NCI-H1694 (cell line): ENCODE data around the gene ZBED1.
"Not testable (repeated sequence)": the region's sequence is repeated elsewhere in the genome, so short reads cannot be mapped to it uniquely, and the experiment has no call there.

ENCODE experiments used
- DNase-seq: peaks from one replicate; lab custom pipeline; 2025; lab: John Stamatoyannopoulos, UW

Gene ZBED1

GRCh38 chrX:2500803-2501558 lies at the start of gene ZBED1, which contains the start of gene DHRSX:
Gene ZBED1 (minus strand): TSS chrX:2500976. CDS start chrX:2490719, 10,257 bp downstream.
Gene DHRSX (minus strand): TSS chrX:2500976. CDS start chrX:2500925, 51 bp downstream.
- DNase-seq = no peak

- no peak for DNase-seq
These were observed 49.1 kb upstream of the ZBED1 start for GRCh38 chrX:2549876-2550275.

DNA sequence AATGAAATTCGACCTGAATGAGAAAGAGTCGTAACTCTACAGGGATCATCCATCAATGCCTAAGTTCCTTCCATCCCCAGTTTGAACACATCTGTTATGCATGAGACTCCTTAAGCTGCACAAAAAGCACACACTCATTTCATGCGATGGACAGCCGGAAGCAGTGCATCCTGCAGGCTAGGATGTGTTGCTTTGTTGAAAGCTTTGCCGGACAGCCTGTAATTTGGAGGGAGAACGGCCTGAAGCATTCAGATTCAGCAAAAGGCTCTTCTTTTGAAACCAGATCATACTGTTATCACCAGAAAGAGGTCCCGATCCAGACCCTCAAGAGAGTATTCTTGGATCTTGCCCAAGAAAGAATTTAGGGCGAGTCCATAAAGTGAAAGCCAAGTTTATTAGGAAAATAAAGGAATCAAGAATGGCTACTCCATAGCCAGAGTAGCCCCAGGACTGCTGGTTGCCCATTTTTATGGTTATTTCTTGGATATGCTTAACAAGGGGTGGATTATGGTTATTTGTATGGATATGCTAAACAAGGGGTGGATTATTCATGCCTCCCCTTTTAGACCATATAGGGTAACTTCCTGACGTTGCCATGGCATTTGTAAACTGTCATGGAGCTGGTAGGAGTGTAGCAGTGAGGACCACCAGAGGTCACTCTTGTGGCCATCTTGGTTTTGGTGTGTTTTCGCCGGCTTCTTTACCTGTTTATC lies 48.1 kb upstream of the ZBED1 start:
- DNase-seq = no peak

GRCh38 chrX:2547736-2548135 lies 47.0 kb upstream of the ZBED1 start:
- no peak for DNase-seq

- no peak for DNase-seq
These were observed 45.7 kb upstream of the ZBED1 start for GRCh38 chrX:2546496-2546895.

DNA sequence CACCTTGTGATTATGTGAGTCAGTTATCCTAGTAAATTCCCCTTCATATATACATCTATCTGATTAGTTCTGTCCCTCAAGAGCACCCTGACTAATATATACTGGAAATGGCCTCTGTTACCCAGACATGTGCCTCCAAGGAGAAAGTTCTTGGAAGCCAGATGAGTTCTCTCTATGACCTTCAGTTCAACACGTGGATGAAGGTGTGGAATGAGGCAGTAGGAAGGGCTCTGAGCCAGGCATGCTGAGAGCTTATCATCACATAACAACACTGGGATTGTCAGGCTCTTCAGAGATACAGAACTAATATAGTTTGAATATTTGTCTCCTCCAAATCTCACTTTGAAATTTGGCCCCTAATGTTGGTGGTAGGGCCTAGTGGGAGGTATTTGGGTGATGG lies 44.4 kb upstream of the ZBED1 start:
- no peak for DNase-seq

- no peak for DNase-seq
These were observed 42.2 kb upstream of the ZBED1 start for GRCh38 chrX:2542826-2543521.

GRCh38 chrX:2541603-2542002 lies 40.8 kb upstream of the ZBED1 start:
- no peak for DNase-seq

DNA sequence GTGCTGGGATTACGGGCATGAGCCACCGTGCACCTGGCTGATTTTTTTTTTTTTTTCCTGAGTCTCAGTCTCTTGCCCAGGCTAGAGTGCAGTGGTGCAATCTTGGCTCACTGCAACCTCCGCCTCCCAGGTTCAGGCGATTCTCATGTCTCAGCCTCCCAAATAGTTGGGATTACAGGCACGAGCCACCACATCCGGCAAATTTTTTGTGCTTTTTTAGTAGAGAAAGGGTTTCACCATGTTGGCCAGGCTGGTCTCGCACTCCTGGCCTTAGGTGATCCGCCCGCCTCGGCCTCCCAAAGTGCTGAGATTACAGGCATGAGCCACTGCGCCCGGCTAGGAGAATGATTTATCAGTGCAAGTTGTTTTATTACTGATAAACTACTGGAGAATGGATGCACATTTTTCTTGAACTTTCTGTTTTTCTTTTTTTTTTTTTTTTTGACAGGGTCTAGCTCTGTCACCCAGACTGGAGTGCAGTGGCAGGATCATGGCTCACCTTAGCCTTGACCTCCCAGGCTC lies 39.7 kb upstream of the ZBED1 start:
- DNase-seq = no peak

- DNase-seq = no peak
These were observed 38.8 kb upstream of the ZBED1 start for GRCh38 chrX:2539586-2539985.

DNA sequence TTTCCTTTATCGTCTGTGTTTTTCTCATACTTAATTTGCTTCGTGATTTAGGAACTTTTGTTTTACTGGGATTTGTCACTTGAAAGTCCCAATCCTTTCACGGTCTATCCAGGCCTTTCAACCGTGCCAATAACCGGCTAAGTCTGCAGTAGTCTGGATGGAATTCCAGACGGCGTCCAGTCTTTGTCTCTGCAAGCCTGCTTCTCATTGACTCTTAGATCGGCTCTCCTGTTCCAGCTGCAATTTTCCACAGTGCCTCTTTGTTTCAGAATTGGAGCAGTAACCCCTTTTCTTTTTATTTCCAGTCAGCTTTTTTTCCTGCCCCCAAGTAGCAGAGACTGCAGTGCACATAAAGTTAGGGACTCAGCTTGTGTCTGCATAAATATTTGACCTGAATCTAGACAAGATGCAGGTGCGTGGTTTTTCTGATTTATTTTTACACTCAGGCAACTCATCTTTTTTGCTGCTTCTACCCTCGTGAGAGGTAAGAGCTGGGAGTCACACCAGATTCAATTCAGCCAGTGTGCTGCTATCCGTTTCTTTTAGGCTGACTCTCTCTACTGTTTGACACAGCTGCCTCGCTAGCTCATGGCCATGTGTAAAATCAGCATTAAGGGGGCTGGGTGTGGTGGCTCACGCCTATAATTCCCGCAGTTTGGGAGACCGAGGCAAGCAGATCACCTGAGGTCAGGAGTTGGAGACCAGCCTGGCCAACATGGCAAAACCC lies 37.4 kb upstream of the ZBED1 start:
- DNase-seq = no peak

- no peak for DNase-seq
These were observed 36.2 kb upstream of the ZBED1 start for GRCh38 chrX:2536974-2537373.

DNA sequence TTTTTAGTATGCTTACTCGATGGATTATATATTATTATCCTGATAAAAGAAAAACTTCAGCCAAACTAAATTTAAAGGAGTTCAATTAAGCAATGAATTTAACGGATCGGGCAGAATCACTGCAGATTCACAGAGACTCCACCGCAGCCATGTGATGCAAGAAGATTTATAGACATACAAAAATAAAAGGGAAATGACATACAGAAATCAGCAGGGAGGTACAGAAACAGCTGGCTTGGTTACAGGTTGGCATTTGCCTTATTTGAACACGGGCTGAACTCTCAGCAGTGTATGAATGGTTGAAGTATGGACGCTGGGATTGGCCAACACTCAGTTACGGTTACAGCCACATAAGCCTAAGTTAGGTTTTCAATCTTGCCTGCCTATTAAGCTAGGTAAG lies 35.4 kb upstream of the ZBED1 start:
- no peak for DNase-seq

DNA sequence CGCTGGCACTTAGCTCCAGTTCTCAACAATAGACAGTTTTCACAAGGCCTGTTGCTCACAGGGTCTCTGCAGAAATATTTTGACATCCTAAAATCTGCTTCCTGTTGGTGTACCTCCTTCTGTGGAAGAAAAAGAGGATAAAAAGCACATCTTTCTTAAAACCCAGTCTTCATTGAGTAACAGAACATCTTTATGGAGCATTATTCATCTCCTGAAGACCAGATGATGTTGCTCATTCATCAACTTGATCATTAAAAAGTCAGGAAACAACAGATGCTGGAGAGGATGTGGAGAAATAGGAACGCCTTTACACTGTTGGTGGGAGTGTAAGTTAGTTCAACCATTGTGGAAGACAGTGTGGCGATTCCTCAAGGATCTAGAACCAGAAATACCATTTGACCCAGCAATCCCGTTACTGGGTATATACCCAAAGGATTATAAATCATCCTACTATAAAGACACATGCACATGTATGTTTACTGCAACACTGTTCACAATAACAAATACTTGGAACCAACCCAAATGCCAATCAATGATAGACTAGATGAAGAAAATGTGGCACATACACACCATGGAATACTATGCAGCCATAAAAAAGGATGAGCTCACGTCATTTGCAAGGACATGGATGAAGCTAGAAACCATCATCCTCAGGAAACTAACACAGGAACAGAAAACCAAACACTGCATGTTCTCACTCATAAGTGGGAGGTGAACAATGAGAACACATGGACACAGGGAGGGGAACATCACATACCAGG lies 33.7 kb upstream of the ZBED1 start:
- DNase-seq = not testable (repeated sequence)

DNA sequence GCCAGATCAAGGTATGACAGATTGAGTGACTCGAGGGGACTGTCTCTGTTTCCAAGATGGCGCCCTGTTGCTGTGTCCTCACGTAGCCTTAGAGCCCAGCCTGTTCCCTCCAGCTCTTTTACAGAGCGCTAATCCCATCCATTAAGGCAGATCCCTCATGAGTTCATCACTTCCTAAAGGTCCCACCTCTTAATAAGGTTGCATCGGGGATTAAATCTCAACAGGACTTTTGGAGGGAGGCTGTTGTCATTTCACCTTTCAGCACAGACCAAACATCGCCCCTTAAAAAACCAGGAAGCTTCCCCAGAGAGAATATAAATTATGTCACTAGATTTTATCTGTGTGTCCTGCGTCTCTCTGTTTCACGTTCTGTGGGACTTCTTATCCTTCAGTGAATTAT lies 32.6 kb upstream of the ZBED1 start:
- no peak for DNase-seq

DNA sequence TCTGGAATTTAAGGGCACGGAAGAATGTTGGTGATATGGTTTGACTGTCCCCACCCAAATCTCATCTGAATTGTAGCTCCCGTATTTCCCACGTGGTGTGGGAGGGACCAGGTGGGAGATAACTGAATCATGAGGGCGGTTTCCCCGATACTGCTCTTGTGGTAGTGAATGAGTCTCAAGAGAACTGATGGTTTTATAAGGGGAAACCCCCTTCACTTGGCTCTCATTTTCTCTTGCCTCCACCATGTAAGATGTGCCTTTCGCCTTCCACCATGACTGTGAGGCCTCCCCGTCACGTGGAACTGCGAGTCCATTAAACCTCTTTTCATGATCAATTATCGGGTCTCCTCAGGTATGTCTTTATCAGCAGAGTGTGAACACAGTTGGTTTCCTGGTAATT lies 25.6 kb upstream of the ZBED1 start:
- no peak for DNase-seq

DNA sequence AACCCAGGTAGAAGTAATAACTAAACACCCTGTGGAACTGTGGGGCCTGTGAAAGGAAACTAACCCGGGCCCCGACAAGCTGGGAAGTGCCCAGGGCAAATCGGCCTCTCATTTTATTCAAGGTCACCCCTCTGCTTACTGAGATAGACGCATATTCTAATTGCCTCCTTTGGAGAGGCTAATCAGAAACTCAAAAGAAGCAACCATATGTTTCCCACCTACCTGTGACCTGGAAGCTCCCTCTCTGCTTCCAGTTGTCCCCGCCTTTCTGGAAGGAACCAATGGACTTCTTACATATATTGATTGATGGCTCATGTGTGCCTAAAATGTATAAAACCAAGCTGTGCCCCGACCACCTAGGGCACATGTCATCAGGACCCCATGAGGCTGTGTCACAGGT lies 23.1 kb upstream of the ZBED1 start:
- DNase-seq = no peak

DNA sequence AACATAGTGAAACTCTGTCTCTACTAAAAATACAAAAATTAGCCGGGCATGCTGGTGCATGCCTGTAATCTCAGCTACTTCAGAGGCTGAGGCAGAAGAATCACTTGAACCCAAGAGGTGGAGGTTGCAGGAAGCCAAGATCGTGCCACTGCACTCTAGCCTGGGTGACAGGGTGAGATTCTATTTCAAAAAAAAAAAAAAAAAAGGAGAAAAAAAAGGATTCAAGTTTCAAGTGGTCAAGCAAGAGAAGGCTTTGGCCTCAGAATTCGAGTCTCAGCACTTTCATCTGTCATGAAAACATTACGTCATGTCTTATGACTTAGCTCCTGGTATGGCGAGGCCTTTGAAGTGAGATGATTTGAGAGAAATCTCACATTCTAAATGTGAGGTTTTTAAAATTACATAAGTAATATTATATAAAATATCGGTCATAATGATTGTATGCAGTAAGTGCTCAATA lies 21.2 kb upstream of the ZBED1 start:
- DNase-seq = no peak

DNA sequence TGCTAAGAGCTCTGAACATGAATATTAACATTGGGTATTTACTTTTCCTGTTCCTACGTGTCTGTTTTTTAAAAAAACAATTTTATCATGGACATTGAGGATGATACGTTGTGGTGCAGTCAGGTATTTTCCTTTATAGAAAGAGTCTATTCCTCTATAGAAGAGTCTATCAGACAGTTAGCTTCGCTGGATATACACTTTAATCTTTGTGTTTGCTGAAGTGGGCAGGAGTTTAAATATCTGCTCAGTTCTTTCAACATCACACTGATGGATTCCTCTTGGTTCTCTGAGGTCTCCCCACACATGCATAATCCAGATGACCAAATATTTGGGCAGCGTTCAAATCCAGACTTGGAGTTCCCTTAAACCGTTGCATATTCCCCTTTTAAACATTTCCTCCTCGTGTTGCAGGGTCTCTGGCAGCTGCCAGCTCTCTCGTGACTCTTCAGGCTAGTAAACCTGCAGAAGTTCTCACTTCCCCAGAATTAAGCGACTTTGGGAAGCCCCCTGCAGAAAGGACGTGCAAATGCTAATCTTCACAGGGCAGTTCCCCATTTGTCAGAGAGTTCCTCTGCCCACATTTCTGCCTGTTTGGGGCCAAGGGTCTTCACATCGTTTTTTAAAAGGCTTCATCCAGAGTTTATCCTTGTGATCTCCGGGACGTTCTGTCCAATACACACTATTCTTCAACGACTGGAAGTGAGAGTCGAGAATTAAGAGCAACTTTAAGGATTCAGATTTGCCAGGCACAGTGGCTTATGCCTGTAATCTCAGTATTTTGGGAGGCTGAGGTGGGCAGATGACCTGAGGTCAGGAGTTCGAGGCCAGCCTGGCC lies 20.5 kb upstream of the ZBED1 start:
- no peak for DNase-seq

DNA sequence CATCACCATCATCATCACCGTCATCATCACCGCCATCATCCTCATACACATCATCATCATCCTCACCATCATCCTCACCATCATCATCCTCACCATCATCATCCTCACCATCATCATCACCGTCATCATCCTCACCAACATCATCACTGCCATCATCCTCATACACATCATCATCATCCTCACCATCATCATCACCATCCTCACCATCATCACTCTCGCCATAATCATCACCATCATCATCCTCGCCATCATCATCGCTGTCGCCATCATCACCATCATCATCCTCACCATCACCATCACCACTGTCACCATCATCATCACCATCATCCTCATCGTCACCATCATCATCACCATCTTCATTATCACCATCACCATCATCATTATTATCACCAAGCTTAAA lies 19.8 kb upstream of the ZBED1 start:
- no peak for DNase-seq
